HG02943 (cell line): ENCODE results near the gene CRADD.

Experiments used
- ATAC-seq: cut with Tn5 transposase; IDR thresholded peaks from one replicate; pipeline ENCODE4 v1.9.1; 2021; ENCODE audit warnings: mild to moderate bottlenecking, low read depth, moderate library complexity; ENCODE audit not compliant: unreplicated experiment

Gene CRADD

GRCh38 chr12:93670104-93670503 is 7.1 kb upstream of the CRADD start:
- no peak for ATAC-seq

DNA sequence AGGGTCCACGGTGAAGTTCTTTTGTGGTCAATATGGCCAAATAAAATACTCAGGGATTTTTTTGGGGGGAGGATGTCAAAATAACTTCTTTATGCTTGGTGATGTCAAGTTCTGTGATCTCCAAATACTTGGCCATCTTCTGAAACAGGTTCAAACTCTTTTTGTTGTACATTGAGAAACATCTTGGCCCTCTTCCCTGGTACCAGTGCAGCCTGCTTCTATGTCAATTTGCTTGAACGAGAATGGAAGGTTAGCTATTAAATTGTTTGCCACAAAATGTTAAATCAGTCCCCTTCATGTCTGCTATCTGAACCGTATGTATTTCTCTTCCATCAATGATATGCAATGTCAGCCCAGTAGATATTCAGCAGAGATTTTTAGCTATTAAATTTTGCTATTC is 6.1 kb upstream of the CRADD start:
- ATAC-seq: no peak

- no peak for ATAC-seq
These were observed 4.1 kb upstream of the CRADD start for GRCh38 chr12:93673084-93673483.

GRCh38 chr12:93674386-93674785 is 2.8 kb upstream of the CRADD start:
- no peak for ATAC-seq

DNA sequence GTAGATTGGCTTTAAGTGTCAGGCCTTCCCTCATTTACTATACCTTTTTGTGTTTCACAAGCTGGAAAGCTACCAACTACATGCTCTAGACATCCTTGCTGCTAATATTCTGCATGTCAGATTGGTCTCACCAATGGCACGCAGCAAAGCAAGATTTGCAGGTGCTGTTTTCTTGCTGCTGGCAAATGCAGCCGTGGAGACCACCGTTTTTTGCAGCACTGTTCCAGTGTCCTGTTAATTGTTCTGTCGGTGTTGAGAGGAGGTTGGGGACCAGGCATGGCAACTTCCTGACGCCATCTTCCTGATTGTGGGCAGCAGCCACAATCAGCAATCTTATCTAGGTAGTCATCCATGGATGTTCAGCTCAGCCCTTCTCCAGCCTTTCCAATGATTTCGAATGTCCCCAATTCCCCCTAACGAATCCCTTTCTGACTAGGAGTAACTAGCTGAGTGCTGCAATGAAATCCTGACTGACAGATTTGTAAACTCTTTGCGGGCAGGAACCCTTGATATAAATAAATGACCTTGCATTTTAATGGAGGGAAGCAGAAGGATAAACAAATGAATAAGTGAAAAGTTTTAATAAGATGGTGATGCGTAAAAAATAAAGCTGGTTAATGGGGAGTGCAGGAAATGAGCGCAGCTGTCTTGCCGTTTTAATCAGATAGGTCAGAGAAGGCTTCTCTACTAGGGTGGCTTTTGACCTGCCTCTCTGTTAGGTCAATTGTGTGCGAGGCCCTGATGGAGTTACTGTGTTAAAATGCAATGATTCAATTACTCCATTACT is 574 bp upstream of the CRADD start:
- ATAC-seq: peak; percentile 21

DNA sequence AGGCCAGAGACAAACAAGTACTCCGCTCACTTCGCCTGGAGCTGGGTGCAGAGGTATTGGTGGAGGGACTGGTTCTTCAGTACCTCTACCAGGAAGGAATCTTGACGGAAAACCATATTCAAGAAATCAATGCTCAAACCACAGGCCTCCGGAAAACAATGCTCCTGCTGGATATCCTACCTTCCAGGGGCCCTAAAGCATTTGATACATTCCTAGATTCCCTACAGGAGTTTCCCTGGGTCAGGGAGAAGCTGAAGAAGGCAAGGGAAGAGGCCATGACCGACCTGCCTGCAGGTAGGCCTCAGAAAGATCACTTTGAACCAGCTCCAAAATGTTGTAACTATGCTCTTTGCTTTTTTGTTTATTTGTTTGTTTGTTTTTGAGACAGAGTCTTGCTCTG is 1.6 kb downstream of the CRADD start:
- no peak for ATAC-seq

DNA sequence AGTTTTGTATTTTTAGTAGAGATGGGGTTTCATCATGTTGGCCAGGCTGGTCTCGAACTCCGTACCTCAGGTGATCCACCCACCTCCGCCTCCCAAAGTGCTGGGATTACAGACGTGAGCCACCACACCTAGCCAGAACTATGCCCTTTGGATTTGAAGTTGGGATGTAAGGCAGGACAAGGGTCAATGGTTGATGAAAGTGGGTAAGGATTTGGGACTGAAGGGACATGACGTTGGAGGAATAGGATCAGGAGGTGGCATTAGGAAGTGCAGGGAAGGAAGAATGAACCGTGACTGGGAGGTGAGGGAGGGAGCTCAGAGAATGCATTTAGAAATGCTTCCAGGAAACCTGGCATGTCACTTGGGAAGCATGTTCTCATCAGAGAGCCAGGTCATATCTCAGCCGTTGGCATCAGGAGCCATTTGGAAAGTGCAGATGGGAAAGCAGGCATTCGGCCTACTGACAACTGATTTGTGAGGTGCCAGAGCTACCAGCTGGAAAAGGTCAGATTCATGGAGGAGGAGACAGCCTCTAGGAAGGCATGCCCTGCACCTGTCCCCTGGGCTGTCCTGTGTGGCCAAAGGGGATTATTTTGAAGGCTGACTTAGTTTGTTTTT is 2.2 kb downstream of the CRADD start:
- ATAC-seq: no peak

DNA sequence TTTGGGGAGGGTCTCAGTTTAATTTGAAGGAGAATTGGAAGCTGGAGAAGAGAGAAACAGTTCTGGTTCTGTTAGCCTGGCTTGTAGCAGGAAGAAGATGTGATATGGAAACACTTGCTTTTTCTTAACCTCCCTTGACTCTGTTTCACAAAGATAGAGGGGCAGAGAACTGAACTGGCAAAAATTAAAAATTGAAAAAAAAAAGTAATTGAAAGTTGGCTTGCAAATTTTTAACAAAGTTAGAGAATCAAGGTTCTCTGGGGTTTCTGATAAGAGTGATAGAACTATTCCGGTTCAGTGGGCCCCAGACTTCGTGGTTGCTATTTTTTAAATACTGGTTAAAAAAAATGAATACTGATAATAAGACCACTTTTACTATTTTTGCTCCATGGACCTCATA is 2.8 kb downstream of the CRADD start:
- no peak for ATAC-seq

DNA sequence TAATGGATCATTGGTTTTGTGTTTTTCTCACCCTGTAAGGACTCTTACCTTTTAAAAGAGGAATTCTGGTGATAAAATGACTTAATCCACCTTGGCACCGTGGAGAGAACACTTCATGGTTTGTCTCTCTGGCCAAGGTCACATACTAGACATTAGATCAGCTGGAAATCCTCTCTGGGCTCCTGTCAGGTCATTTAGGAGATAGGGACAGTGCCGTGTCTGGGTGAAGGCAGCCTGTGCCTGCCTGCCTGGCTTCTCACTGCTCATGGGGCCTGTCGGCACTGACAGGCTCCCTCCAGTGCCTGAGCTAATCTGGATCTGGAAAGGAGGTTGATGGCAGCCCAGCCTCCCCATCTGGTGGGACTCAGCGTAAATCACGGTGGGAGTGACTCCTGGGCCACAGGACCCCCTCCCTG is 5.7 kb downstream of the CRADD start:
- ATAC-seq: no peak

- no peak for ATAC-seq
These were observed 6.2 kb downstream of the CRADD start for GRCh38 chr12:93683410-93683809.

DNA sequence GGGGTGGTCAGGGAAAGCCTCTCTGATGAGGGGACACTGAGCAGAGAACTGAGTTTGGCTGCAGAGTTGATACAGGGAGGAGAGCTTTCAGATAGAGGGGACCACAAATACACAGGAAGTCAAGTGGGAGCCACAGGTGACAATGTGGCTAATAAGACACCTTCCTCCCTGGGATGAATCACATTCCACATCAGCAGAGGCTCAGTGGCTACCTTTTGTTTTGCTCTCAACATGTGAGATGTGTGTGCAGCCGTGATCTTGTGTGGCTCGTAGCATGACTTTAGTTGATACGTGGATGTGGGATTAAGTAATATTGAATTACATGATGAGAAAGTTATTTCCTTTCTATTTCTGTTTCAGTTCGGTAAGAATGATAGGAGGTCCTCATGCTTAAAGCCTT is 7.5 kb downstream of the CRADD start:
- no peak for ATAC-seq

- no peak for ATAC-seq
These were observed 9.6 kb downstream of the CRADD start for GRCh38 chr12:93686572-93687356.

DNA sequence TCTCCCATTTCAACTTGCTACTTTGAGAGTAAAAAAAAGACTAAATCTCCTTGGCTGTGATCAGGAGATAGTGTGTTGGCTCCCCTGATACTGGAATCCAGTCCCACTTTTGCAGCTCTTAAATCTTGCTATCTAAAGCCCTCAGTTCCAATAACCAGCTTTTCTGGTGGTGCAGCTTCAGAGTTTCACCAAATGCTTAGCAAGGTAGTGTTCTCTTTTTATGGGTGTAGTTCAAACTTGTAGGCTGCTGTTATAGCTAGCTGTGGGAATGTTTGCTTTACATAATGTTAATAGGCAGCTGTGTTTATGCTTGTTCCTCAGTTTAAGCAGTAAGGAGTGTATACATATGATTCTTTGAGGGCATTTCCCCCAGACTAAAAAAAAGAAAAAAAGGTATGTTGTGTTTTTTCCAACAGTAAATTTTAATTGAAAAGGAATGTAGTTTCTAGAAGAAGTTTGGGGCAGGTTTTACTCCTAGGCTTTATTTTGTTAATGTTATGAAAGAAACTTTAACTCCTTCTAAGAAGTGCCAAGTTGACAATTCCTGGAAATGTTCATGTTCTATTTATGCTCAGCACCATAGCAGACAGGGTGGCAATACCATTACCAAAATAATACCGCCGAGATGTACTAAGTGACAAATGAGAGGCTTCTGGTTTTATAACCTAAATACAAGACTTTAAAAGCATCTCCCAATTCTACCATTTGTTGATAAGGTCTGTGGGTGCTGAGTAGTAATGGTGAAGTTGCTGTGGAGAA is 12.1 kb downstream of the CRADD start:
- ATAC-seq: no peak

- no peak for ATAC-seq
These were observed 19.3 kb downstream of the CRADD start for GRCh38 chr12:93696462-93696861.

GRCh38 chr12:93698307-93699092 is 21.3 kb downstream of the CRADD start:
- ATAC-seq: no peak

- ATAC-seq: no peak
These were observed 22.3 kb downstream of the CRADD start for GRCh38 chr12:93699271-93700145.

DNA sequence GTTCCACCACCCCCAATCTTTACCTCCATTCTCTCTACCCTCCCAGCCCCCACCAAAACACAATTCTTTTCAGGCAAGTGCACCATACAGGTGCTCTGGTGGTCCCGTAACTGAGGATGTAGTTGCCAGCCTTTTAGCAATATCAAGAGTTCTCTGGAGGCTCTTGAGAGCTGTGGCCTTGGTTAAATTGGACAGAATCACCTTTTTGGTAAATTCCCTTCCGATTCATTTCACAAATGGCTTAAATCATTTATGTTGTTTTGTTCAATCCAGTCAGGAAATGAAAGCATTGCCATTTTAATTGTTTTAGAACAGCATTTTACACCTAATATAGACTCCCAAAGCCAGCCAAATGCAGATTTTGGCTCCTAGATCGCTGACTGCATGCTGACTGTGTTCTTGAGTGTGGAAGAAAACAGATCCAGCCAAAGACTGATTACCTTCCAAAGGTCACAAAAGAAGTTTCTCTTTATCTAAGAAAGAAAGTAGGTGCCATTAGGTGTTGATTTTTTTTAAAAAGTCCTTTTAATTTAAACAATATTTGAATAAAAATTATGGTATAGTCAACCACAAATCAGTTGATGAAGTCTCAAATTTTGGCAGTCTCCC is 25.6 kb downstream of the CRADD start:
- no peak for ATAC-seq

DNA sequence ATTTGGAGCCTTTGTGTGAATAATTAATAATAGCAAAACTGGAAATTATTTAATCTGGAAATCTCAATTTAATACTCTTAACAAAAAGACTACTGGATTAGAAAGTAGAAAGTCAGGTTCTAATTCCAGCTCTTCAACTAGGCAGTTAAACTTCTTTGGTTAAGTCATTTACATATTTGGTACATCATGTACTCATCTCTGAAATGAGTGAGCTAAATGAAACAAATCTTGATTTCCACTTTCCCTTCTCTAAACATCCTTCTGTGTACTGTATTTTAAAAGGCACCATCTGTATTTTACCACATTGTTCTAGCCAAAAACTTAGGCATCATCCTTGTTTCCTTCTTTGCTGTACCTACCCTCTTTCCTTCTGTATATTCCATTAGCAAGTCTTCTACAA is 26.9 kb downstream of the CRADD start:
- ATAC-seq: no peak

DNA sequence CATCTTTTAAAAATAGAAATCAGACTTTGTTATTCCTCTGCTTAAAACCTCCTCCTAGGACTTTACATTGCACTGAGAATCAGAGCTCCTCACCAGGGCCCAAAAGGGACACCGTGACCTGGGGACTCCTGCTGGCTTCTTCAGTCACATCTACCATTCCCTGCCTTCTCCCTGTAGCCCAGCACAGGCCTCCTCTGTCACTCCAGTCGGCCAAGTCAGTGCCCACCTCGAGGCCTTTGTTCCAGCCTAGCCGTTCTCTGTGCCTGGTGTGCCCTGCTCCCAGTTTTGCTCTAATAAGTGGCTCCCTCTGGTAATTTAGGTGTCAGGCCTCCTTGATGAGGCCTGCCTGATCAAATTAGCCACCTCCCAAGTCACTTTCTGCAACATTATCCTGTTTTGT is 27.4 kb downstream of the CRADD start:
- ATAC-seq: no peak
